T-helper 2 cell (primary cell): ENCODE data around the gene HSD17B10.
"Not testable (repeated sequence)": the region's sequence is repeated elsewhere in the genome, so short reads cannot be mapped to it uniquely, and the experiment has no call there.

Experiments used
- DNase-seq, 5 experiments: peaks; one replicate each; pipeline versions ENCODE4 v3.0.0 to v3.0.0-alpha.2; 2012 to 2022
- total RNA-seq, 2 donors: gene quantifications; one replicate each; lab custom pipeline; 2026; lab: John Stamatoyannopoulos, UW

The HSD17B10 gene
- 21.2 to 22.6 reads per million in 2 donors for total RNA-seq

- peak; percentile 71 to 91 (median 79) for DNase-seq
These were observed at the start of gene HSD17B10 for GRCh38 chrX:53433651-53434639. TSS of gene HSD17B10 (minus strand) at chrX:53434370. CDS start at chrX:53434345, 25 bp downstream.

- no peak for DNase-seq
These were observed 49.2 kb upstream of the HSD17B10 start for GRCh38 chrX:53483416-53483815.

- peak in 4 of 5 experiments; percentile 0 to 49 (median 12) for DNase-seq
These were observed 47.8 kb upstream of the HSD17B10 start for GRCh38 chrX:53481816-53482465.

GRCh38 chrX:53481093-53481492 lies 46.9 kb upstream of the HSD17B10 start:
- peak in 1 of 5 experiments; percentile 7 for DNase-seq

- DNase-seq = peak in 1 of 5 experiments; percentile 19
These were observed 45.1 kb upstream of the HSD17B10 start for GRCh38 chrX:53479301-53479700.

- DNase-seq = no peak
These were observed 42.2 kb upstream of the HSD17B10 start for GRCh38 chrX:53476371-53476770.

GRCh38 chrX:53474707-53475106 lies 40.5 kb upstream of the HSD17B10 start:
- DNase-seq = no peak

- no peak for DNase-seq
These were observed 37.2 kb upstream of the HSD17B10 start for GRCh38 chrX:53471346-53471745.

- DNase-seq = not testable (repeated sequence)
These were observed 34.5 kb upstream of the HSD17B10 start for GRCh38 chrX:53468659-53469058.

GRCh38 chrX:53458082-53458481 lies 23.9 kb upstream of the HSD17B10 start:
- no peak for DNase-seq

GRCh38 chrX:53456254-53456653 lies 22.1 kb upstream of the HSD17B10 start:
- no peak for DNase-seq

GRCh38 chrX:53452812-53453211 lies 18.6 kb upstream of the HSD17B10 start:
- DNase-seq = no peak

GRCh38 chrX:53449632-53450031 lies 15.5 kb upstream of the HSD17B10 start:
- no peak for DNase-seq

GRCh38 chrX:53447441-53447840 lies 13.3 kb upstream of the HSD17B10 start:
- no peak for DNase-seq

GRCh38 chrX:53445977-53446376 lies 11.8 kb upstream of the HSD17B10 start:
- peak in 3 of 5 experiments; percentile 17 to 52 (median 19) for DNase-seq

GRCh38 chrX:53442322-53442631 lies 8.1 kb upstream of the HSD17B10 start:
- no peak for DNase-seq

- peak; percentile 50 to 80 (median 62) for DNase-seq
These were observed 7.6 kb upstream of the HSD17B10 start for GRCh38 chrX:53441531-53442321.

GRCh38 chrX:53440621-53441517 lies 6.7 kb upstream of the HSD17B10 start:
- peak in 1 of 5 experiments; percentile 2 for DNase-seq

- DNase-seq = no peak
These were observed 5.9 kb upstream of the HSD17B10 start for GRCh38 chrX:53440101-53440500.

- DNase-seq = no peak
These were observed 4.7 kb upstream of the HSD17B10 start for GRCh38 chrX:53438832-53439230.

- DNase-seq = no peak
These were observed 4.1 kb upstream of the HSD17B10 start for GRCh38 chrX:53438174-53438831.
